GM13977 (cell line): ENCODE results near the gene PABPN1.

Experiments used
- DNase-seq: peaks from one replicate; pipeline ENCODE4 v3.0.0; 2012; ENCODE audit warnings: low spot score
- in situ Hi-C: fragments of 300-500 bp; cut with MboI; formaldehyde crosslinking; loops from one replicate; pipeline ENCODE4 v1.12.0; 2022; ENCODE audit warnings: low sequenced_read_pairs, low pct_unique_long_range_greater_than_20kb, mixed read lengths, inconsistent platforms; ENCODE audit not compliant: unreplicated experiment
- TF ChIP-seq, protein P1 (sequence below): IDR thresholded peaks from 2 replicates; pipeline ENCODE4 v1.5.1; 2012; ENCODE audit warnings: mild to moderate bottlenecking, control low read depth; ENCODE audit not compliant: insufficient read depth; ENCODE audit errors: extremely low read depth, missing control alignments

PABPN1 gene

DNA sequence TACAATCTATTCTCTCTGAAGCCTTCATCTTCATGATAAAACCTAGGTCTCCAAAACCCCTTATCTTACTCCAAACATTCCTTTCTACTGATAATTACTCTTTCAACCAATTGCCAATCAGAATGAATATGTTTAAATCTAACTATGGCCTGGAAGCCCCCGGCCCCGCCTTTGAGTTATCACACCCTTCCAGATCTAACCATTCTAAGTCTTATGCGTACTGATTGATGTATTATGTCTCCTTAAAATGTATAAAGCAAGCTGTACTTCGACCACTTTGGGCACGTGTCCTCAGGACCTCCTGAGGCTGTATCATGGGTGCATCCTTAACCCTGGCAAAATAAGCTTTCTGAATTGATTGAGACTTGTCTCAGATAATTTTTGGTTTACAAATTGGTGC lies 14.4 kb downstream of the PABPN1 start:
- in situ Hi-C loops: no loop called here
- no peak for DNase-seq
- TF ChIP-seq, protein P1, sequence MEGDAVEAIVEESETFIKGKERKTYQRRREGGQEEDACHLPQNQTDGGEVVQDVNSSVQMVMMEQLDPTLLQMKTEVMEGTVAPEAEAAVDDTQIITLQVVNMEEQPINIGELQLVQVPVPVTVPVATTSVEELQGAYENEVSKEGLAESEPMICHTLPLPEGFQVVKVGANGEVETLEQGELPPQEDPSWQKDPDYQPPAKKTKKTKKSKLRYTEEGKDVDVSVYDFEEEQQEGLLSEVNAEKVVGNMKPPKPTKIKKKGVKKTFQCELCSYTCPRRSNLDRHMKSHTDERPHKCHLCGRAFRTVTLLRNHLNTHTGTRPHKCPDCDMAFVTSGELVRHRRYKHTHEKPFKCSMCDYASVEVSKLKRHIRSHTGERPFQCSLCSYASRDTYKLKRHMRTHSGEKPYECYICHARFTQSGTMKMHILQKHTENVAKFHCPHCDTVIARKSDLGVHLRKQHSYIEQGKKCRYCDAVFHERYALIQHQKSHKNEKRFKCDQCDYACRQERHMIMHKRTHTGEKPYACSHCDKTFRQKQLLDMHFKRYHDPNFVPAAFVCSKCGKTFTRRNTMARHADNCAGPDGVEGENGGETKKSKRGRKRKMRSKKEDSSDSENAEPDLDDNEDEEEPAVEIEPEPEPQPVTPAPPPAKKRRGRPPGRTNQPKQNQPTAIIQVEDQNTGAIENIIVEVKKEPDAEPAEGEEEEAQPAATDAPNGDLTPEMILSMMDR: no peak

DNA sequence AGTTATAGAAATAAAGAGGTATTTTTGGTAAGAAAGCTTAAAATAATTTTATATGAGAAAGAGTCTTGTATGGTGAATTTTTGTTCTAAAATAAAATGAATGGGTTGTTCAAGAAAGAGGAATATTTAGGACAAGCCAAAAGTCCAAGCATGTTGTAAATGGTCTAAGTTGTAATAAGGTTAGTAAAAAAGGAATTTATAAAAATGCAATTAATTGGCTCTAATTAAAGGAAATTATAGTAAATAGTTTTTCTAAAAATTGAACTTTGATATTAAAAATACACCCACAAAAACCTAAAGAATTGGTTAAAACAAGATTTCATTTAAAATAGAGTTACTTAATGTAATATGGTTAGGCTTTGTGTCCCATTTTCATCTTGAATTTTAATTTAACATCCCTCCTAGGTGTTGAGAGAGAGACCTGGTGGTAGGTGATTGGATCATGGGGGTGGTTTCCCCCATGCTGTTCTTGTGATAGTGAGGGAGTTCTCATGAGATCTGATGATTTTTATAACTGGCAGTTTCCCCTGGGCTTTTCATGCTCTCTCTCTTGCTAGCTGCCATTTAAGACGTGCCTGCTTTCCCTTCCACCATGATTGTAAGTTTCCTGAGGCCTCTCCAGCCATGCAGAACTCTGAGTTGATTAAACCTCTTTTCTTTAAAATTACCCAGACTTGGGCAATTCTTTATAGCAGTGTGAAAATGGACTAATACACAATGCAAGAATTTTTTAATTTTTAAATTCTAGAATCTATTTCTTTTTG lies 18.4 kb downstream of the PABPN1 start:
- in situ Hi-C loops: no loop called here
- TF ChIP-seq, protein P1: no peak
- DNase-seq: no peak

DNA sequence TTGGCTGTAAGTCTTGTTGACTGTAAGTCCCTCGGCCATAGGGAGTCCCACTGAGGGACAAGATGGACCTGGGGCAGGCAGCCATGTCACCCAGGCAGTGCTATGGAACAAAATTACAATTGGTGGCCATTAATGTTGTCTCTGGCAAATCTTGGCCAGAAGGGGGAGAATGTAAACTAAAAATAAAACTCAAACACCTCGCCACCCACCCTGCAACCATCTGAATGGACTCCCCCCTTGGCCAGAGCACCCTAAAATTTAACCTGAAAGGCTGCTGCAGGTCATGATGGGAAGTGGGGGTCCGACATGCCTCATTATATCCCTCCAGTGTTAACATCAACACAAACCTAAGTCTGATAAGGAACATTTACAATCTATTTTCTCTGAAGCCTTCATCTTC lies 23.2 kb downstream of the PABPN1 start:
- no peak for DNase-seq
- in situ Hi-C loops: no loop called here
- TF ChIP-seq, protein P1: no peak

DNA sequence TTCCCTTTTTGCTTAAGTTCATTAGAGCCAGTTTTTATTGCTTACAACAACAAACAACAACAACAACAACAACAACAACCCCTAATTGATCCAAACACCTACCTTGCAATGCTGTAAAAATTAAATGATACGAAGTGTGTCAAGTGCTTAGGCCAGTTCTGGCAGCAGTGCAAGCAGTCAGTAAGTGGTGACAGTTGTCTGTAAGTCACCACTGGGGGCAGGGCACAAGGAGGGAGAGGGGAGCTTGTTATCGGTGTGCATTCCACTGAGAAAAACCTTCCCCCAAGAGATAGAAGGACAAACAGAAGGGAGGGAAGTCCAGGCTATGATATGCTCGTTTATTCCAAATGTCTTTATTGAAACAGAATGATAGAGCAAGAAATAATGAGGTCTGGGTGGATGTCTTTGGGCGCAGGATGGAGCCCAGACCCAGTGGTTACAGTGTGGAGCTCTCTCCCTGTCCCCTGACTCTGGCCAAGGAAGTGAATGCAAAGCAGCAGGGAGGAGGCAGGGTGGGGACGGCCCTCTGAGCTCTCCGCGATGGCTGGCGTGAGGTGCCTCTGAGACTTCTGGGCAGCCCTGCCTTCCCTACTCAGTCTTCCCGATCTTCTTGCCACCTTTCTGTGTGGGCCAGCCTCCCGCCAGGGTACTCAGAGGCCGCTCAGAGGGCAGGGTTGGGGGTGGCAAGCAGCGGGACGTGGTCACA lies 24.9 kb downstream of the PABPN1 start:
- TF ChIP-seq, protein P1: no peak
- DNase-seq: no peak
- in situ Hi-C loops: no loop called here

DNA sequence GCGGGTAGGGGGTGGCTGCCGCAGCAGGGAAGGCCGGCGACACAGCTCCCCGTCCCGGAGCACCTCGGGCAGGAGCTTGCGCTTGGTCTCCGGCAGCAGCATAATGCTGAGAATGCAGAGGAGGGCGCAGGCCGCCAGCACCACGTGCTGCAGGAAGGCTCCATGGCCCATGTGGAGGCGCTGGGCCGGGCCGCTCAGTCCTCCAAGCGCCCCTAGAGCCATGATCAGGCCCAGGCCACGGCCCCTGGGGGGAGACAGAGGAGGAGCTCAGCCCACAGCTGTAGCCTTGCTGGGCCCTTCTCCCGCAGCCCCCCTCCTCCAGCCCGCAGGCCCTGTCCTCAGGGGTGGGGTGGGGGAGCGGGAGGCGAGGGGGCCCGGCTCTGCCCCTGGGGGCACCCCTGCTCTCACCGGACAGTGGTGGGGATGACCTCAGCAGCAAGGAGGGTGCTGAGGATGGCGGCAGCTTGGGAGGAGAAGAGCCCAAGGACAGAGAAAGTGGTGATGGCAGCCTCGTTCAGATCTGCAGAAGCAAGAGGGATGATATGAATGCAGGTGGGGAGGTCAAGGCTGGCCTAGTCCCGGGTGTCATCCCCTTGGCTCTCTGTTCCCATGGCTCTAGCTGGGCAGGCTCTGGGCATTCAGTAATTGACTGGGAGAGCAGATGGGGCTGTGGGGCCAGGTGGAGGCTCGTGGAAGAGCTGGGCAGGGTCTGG lies 25.6 kb downstream of the PABPN1 start:
- TF ChIP-seq, protein P1: no peak
- in situ Hi-C loops: no loop called here
- DNase-seq: peak; percentile 15

DNA sequence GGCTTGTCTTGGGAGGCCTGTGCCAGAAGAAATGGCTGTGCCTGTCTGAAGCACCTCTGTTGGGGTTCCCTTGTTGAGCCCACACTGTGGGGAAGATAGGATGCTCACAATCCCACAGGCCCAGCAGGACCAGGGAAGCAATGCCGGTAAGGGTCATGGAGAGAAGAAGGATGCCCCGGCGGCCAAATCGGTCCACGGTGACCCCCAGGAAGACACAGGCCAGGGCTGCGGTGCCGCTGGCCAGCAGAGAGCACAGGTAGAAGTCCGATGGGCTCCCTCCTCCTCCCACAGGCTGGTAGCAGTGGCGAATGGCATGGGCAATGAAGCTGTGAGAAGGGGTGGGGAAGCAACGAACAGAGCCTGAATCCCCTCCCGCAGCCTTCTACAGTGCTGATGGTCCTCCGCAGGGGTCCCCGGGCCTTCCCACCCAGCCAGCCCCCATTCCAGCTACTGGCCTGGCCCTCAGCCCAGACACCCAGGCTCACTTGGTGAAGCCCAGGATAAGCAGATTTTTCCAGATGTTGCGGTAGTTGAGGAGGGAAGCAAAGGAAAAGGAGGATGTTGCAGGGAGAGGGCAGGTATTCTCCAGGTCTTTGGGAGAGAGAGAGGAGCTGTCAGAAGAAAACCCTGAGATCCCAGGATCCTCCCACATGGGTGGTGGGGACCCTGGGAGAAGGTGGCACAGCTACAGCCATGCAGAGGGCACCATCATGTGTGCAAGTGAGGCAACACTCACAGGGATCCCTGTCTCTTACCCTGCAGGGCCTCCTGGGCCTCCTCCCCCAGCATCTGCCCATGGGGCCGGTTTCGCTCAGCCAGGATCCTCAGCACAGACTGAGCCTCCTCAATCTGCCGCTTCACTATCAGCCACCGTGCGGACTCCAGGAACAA lies 26.4 kb downstream of the PABPN1 start:
- peak; percentile 12 for DNase-seq
- TF ChIP-seq, protein P1: no peak
- in situ Hi-C loops: no loop called here
